ENCODE measurements around the gene NAA25. TPM values are rescaled to one million over a fixed set of nuclear protein-coding genes. Genes with fewer than 3 reads are reported as not detected.

NAA25 gene
- total and polyA plus RNA-seq, 9 of the 15 experiments (the other 6 are each of a cell fraction or from before 2014, with no cell fraction given): 26.6 to 59.6 (median 48.9) TPM

GRCh38 chr12:112122823-112123690 lies 14.5 kb upstream of the NAA25 start (continued):
- TF ChIP-seq HMBOX1 (IDR thresholded peaks at IDR 0.05): no peak
- no peak for TF ChIP-seq GABPB2 (CRISPR knock-in tag; conservative IDR thresholded peaks at IDR 0.05)
- TF ChIP-seq PATZ1 (CRISPR knock-in tag; IDR thresholded peaks at IDR 0.05; ENCODE audit: borderline replicate concordance): no peak
- TF ChIP-seq USF1 (CRISPR knock-in tag; IDR thresholded peaks at IDR 0.05): no peak
- peak; percentile 69 for TF ChIP-seq RFX1 (IDR thresholded peaks at IDR 0.05)
- no peak for TF ChIP-seq E2F6 (IDR thresholded peaks at IDR 0.05; ENCODE audit: borderline replicate concordance in 1 of 2, extremely low read depth in 1 of 2, insufficient read depth in 1 of 2, insufficient read length in 1 of 2, low read depth in 1 of 2, low read length in 1 of 2, poor library complexity in 1 of 2, severe bottlenecking in 1 of 2)
- TF ChIP-seq SMARCB1 (IDR thresholded peaks at IDR 0.05; ENCODE audit: insufficient read length, low read depth): no peak
- TF ChIP-seq CEBPG (CRISPR knock-in tag; IDR thresholded peaks at IDR 0.05): no peak
- peak; percentile 75 to 90 for TF ChIP-seq CEBPG (tag; conservative IDR thresholded peaks at IDR 0.05 in 1 of 2, IDR thresholded peaks at IDR 0.05 in 1 of 2)
- no peak for TF ChIP-seq ZNF146 (CRISPR knock-in tag; IDR thresholded peaks at IDR 0.05; ENCODE audit: unreplicated experiment)
- 0 out of 4 replicates have a peak, but pooled peaks of 1 of the 2 experiments have one; percentile 12 for TF ChIP-seq MLLT1 (IDR thresholded peaks at IDR 0.05)
- TF ChIP-seq GABPA (tag; conservative IDR thresholded peaks at IDR 0.05; ENCODE audit: low read depth): no peak
- no peak for TF ChIP-seq HLTF (IDR thresholded peaks at IDR 0.05)
- TF ChIP-seq ZNF280B (CRISPR knock-in tag; IDR thresholded peaks at IDR 0.05): no peak
- TF ChIP-seq TRIM25 (IDR thresholded peaks at IDR 0.05; ENCODE audit: borderline replicate concordance): 0 out of 2 replicates have a peak, but pooled peaks have one; percentile 28
- TF ChIP-seq RAD51 (IDR thresholded peaks at IDR 0.05; ENCODE audit: borderline replicate concordance, low read depth): no peak
